IPS-20b (cell line): ENCODE measurements around the gene TMED4.

Source experiments
- H3K27ac ChIP-seq: one replicate; pipeline ENCODE4 v1.5.1; 2013; ENCODE audit warnings: low read length
- H3K27me3 ChIP-seq: 2 replicates; pipeline ENCODE4 v1.6.1; 2013; ENCODE audit warnings: mild to moderate bottlenecking, low read length, inconsistent platforms; ENCODE audit not compliant: insufficient read depth
- H3K36me3 ChIP-seq: 2 replicates; pipeline ENCODE4 v1.6.1; 2013; ENCODE audit warnings: low read depth, mild to moderate bottlenecking, inconsistent platforms, low read length, moderate library complexity; ENCODE audit not compliant: insufficient read depth
- H3K4me1 ChIP-seq: 2 replicates; pipeline ENCODE4 v1.6.1; 2013; ENCODE audit warnings: mild to moderate bottlenecking, control low read depth, inconsistent platforms, low read length, moderate library complexity; ENCODE audit not compliant: insufficient read depth
- H3K4me3 ChIP-seq: 2 replicates; pipeline ENCODE4 v1.5.1; 2013; ENCODE audit warnings: mild to moderate bottlenecking, low read length, inconsistent platforms
- H3K9ac ChIP-seq: 2 replicates; pipeline ENCODE4 v1.6.1; 2013; ENCODE audit warnings: low read depth, mild to moderate bottlenecking, inconsistent platforms, low read length, moderate library complexity
- H3K9me3 ChIP-seq: 2 replicates; pipeline ENCODE4 v1.6.1; 2013; ENCODE audit warnings: mild to moderate bottlenecking, low read depth, low read length, inconsistent platforms; ENCODE audit not compliant: insufficient read depth

The TMED4 gene

DNA sequence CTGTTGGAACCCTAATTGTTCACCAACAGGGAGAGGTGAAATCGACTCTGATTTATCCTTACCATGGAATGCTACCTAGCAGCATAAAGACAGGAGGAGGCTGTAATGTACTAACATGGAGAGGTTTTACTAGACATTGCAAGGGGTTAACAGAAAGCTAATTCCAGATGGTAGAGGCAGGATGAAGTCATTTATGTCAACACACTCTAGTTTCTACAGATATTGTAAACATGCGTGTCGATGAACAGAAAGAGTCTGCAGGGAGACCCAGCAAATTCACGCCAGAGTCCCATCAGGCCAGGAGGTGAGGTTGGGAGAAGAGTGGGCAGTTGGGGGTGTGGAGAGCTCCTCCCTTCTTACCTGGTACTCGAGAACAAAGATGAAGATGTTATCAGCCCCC lies 47.9 kb downstream of the TMED4 start:
- no peak overlapping the region for H3K9ac ChIP-seq
- H3K4me1 ChIP-seq, result no peaks in the 10 kb centered on the region
- no peak overlapping the region for H3K4me3 ChIP-seq
- no peaks in the 10 kb centered on the region for H3K27me3 ChIP-seq
- no peaks in the 10 kb centered on the region for H3K36me3 ChIP-seq
- H3K9me3 ChIP-seq, result no peaks in the 10 kb centered on the region
- no peak overlapping the region for H3K27ac ChIP-seq

DNA sequence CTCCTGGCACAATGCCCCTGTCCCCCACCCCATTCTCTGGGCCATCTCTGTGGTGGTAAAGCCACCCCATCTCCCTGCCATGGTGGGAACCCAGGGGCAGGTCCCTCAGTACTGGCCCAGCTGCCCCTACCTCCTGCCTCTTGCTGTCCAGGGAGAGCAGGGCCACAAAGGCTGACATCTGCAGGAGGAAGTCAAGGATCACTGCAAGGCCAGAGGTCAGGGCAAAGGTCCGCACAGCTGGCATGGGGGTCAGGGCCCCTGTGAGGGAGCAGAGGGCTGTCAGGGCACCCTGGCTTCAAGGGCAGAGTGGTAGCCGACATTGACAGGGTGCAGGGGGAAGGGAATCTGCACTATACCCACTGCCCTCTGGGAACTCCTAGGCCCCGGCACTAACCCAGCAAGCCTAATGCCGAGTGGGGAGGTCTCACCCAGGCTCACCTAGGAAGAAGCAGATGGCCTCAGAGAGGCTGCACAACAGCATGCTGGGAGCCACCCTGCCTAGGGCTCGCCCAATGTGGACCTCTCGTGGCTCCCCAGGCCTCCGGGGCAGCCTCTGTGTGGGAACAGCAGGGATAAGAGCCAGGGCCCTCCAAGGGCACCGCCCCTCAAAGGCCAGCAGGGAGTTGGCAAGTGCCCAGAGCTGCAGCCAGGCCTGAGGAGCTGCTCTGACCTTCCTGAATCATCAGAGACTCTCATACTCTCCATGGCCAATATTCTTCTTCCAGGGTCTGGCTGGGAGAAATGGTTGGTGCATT lies 48.6 kb downstream of the TMED4 start:
- Histone ChIP-seq H3K4me1 (no peaks in the 10 kb centered on the region), H3K9me3 (no peaks in the 10 kb centered on the region), H3K27me3 (no peaks in the 10 kb centered on the region), H3K27ac (no peak overlapping the region), H3K4me3 (no peak overlapping the region), H3K36me3 (no peaks in the 10 kb centered on the region), H3K9ac (no peak overlapping the region)

DNA sequence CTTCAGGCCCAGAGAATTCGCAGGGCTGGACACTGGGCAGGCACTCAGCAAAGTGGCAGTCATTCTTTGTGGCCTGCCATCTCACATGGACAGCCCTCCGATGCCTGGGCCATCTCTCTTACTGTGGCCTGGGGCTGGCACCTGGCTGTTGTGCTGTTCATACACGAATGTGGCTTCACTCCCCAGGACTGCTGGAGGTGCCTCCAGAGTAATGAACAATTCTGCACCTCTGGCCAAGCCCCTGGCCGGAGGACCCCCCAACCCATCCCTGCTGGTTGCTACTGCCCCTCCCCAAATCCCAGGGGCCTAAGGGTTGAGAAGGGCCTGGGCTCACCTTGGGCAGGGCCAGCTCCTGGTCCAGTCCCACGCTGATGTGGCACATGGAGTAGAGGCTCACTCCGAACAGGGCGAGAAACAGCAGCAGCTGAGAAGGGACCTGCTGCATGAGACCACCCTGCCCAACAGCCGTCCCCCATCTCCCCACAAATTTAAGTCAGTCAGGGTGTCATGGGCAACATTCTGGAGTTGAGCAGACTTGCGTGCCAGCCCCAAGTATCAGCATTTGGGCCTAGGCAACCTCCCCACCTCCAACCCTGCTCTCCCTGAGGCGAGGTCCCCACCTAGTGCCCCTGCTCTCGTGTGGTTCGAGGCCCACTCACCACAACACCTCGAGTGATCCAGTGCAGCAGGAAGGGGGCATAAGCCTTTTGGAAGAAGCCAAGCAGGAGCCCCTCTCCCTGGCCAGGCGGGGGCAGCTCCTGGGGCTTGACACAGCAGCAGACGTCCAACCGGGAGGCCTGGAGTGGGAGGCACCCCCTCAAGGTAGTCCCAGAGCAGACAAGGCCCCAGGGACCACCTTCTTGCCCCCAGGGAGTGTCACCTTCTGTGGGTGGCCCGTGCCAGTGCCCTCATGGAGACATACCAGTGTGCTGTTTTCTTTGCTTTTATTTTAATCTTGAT lies 50.3 kb downstream of the TMED4 start:
- no peak overlapping the region for H3K4me3 ChIP-seq

DNA sequence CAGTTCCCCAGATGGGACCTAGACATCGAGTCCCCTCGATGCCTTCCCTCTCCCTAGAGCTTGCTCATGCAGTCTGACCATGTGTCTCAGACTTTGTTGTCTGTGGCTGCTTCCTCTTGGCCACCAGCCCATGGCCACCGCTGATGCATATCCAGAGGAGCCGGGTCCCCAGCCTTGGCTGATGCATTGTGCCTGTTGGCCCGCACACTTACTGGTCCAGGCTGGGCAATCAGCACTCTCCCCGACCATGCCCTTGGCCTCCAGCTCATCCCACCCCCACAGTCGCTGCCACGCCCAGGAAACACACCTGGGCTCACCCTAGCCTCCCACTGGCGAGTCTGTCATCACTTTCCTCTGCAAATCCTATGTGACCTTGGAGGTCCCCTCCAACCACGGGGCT lies 51.0 kb downstream of the TMED4 start:
- Histone ChIP-seq H3K9ac (no peak overlapping the region), H3K4me3 (no peak overlapping the region), H3K9me3 (no peaks in the 10 kb centered on the region), H3K4me1 (no peaks in the 10 kb centered on the region), H3K36me3 (no peaks in the 10 kb centered on the region), H3K27me3 (no peaks in the 10 kb centered on the region), H3K27ac (no peak overlapping the region)

More for the DNA sequence above, 50.3 kb downstream of the TMED4 start:
- Histone ChIP-seq H3K36me3 (no peaks in the 10 kb centered on the region), H3K9ac (no peak overlapping the region), H3K27me3 (no peaks in the 10 kb centered on the region), H3K9me3 (no peaks in the 10 kb centered on the region), H3K27ac (no peak overlapping the region), H3K4me1 (no peaks in the 10 kb centered on the region)
